HG03439 (cell line): ENCODE measurements around the gene TMPRSS5.

Experiments used
- ATAC-seq: cut with Tn5 transposase; IDR thresholded peaks from one replicate; pipeline ENCODE4 v1.9.1; 2021; ENCODE audit warnings: mild to moderate bottlenecking, moderate library complexity; ENCODE audit not compliant: unreplicated experiment

The TMPRSS5 gene

DNA sequence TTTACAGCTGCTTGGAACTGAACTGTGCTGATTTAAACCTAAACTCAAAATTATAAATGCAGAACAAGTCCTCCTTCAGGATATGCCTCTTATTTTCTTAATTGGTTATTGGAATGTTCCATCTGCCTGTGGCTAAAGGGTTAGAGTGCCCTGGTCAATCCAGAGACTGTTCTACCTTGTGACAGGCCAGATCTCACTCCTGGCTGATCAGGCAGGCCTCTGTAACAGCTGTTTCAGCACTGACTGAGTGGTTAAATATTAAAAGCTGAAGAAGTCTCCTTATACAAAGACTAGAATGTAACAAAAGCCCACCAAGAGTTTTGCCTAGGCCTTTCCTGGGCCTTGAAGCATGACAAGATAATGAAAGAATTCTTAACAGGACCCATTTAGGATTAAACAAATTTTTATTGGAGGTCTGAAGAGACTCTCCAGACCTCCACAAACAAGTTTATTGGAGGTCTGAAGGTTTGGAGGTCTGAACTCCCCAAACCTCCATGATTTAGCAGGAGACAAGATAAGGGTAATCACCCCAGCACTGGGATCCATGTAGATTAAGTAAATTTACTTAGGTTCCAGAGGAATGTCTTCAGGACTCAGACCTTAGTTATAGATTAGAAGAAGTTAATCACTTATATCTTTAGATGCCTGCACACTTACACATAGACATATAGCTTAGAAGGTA lies 35.8 kb downstream of the TMPRSS5 start:
- no peak for ATAC-seq

DNA sequence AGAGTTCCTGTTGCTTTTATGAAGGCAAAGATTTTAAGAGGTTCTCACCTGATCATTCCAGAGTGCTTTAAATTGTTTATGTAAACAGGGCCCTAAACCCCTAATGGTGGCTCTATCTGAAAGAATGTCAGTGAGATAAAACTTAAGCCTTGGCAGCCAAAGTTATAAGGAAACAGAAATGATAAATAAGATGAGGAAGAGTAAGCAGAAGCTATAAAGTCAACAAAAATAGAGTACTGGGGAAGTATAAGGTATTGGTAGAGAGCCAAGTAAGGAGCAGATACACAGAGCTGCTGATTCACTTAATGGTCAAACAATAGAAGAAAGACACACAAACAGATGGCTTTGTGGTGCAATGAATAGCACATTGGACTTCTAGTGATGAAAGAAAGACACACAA lies 37.9 kb downstream of the TMPRSS5 start:
- ATAC-seq = no peak

DNA sequence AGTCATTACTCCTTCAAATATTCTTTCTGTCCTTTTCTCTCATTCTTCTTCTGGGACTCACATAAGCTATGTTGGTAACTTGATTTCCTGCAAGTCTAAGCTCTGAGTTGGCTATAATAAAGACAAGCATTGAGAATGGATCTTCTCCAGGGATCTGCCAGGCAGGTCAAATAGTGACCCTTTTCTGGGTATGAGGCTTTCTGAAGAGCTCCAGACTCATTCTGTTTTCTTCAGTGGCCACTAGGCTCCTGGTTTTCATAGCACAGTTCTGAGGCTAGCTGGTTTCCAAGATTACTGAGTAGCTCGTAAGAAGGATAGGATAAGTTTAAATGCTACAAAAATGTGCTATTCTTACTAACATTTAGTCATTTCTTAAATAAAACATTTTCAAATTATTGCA lies 38.3 kb downstream of the TMPRSS5 start:
- ATAC-seq = no peak

DNA sequence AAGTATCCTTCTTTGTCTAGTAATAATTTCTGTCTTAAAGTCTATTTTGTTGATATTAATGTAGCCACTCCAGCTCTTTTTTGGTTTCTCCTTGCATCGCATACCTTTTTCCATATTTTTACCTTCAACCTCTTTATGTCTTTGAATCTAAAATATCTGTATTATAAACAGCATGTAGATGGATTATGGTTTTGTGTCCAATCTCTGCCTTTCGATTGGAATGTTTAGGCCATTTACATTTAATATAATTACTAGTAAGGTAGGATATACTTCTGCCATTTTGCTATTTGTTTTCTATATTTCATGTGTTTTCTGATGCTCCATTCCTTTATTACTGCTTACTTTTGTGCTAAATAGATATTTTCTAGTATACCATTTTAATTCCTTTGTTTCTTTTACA lies 39.5 kb downstream of the TMPRSS5 start:
- ATAC-seq = no peak

DNA sequence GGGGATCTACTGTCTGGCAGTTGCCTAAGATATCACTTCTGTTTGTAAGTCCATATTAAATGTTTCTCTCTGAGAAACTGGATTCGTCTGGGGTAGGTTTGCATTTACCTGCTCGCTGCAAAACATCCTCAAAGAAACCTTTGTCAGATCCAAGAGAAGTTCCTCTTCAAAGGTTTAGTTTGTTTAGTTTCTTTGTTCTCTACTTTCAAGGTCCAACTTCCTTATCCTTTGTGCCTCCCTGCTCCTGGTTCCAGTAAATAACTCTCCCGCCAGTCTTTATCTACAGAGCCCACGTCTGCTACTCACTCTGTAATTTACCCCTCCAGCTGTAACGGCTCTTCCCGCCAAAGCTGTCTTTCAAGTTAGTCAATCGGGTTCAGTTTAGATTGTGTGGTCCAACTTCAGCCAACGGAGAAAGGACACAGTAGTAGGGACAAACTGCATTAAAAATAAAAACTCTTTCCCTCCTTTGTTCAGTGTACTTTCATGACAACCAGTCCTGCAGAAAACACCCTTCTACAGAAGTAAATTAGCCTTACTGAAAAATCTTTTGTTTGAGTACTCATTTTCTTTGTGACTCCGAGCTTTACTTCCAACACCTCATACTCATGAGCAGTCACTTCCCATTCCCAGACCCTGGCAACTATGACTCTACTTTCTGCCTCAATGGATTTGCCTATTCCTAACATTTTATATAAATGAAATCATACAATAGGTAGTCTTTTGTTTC lies 41.0 kb downstream of the TMPRSS5 start:
- no peak for ATAC-seq

DNA sequence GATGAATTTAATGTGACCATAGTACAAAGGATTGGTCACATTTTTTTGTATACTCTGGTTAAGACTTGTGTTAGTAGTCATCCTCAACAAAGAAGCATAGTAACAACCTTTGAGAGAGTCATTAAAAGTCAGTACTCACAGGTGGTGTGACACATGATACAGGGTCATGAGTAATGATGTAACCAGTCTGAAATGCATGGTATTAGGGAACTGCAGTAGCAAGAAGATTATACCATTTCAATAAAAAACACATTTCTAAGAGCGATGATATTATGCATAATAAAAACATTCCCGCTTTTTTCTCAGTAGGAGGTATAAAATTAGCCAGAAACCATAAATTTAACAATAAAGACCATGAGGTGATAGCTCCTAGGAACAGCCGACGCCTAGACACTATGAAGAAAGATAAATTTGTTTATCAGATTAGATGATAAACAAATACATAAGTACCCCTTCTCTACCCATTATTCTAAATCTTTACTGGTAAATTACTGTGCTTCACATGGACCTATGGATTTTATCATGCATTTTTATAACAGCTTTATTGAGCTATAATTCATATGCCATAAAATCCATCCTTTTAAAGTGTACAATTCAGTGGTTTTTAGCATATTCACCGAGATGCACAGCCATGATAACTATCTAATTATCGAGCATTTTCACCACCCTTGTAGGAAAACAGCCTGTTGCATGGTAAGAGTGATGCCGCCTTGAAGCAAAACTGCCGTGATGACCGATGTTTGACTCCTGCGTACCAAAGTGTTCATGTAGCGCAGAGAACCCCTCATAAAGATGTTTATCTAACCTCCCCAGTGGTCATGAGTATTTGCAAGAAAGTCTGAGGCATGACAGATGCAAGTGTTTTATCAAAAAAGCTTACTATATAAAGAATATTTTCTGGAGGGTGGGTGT lies 41.8 kb downstream of the TMPRSS5 start:
- ATAC-seq = no peak

DNA sequence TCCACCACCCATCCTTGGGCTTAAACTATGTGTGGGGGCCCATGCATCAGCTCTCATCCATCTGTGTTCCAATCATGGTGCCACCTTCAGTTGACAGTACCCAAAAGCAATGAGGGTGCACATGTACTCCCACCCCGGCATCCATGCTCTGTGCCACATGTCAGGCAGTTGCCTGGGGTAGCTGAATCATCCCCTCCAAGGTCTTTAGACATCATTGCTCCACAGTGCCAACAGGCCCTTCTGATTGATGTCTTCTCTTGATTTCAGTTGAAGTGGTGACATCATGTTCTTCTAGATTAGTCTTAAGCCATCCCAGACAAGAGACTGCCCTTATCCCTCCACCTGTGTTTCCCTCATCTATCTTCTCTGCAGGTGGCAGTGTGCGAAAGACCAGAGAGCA lies 42.5 kb downstream of the TMPRSS5 start:
- no peak for ATAC-seq

DNA sequence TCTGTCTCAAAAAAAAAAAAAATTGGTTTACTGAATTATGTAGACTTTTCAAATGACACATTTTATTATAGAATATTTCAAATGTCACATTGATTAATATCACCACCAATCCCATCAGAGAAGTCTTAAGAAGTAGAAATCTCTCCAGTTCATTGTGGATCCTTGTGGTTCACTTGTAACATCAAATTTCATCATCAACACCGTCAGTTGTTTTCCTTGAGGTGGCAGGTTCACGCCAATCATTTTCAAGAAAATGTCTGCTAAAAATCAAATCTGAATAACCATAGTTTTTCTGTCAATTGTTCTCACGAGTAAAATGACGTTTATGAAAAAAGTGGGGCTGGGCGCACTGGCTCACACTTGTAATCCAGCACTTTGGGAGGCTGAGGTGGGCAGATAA lies 50.3 kb downstream of the TMPRSS5 start:
- ATAC-seq = no peak

DNA sequence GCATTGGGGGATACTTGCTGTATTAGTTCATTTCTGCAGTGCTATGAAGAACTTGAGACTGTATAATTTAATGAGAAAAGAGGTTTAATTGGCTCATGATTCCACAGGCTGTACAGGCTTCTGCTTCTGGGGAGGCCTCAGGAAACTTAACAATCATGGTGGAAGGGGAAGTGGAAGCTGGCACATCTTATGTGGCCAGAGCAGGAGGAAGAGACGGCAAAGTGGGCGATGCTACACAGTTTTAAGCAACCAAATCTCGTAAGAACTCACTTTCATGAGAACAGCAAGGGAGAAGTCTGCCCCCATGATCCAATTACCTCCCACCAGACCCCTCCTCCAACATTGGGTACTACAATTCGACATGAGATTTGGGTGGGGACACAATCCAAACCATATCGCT lies 55.1 kb downstream of the TMPRSS5 start:
- no peak for ATAC-seq

DNA sequence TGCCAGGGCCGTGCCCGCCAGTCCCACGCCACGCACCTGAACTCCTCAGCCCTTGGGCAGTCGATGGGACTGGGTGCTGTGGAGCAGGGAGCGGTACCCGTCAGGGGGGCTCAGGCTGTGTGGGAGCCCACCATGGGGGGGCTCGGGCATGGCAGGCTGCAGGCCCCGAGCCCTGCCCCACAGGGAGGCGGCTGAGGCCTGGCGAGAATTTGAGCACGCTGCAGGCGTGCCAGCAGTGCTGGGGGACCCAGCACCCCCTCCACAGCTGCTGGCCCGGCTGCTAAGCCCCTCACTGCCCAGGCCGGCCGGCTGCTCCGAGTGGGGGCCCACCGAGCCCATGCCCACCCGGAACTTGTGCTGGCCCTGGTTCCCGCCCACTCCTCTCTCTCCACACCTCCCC lies 56.8 kb downstream of the TMPRSS5 start:
- ATAC-seq = no peak

DNA sequence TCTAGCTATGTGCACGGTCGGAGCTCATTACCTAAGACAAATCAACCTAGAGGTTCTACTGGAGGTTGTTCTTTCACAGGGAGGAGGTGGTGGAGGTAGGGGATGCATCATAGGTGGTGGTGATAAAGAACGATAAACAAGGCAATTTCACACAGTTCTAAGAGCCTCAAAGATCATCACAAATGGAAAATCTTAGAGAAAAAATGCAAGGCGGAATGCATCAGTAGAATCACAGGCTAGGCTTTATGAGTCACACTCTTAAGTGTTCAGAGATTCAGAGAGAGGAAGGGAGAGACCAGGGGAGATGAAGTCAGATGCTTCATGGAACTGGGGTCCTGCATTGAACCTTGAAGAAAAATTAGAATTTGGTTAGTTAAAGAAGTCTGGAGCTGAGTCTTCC lies 58.3 kb downstream of the TMPRSS5 start:
- no peak for ATAC-seq

DNA sequence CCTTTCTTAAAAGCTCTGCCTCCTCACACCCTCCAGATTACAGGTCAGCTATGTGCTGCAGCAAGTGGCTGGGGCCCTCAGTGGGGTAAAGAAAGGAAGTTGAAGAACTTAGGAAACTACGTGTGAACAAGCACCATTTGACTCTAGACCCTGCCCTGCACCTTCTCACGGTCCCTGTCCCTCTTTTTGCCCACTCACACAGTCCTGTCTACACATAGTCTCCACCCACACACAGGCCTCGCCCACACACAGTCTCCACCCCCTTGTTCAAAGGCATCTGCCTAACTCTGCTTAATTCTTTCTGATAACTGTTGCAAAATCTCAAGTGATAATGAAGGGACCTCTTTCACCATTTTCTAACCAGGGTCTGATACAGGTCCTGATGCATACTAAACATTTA lies 59.0 kb downstream of the TMPRSS5 start:
- ATAC-seq = no peak

DNA sequence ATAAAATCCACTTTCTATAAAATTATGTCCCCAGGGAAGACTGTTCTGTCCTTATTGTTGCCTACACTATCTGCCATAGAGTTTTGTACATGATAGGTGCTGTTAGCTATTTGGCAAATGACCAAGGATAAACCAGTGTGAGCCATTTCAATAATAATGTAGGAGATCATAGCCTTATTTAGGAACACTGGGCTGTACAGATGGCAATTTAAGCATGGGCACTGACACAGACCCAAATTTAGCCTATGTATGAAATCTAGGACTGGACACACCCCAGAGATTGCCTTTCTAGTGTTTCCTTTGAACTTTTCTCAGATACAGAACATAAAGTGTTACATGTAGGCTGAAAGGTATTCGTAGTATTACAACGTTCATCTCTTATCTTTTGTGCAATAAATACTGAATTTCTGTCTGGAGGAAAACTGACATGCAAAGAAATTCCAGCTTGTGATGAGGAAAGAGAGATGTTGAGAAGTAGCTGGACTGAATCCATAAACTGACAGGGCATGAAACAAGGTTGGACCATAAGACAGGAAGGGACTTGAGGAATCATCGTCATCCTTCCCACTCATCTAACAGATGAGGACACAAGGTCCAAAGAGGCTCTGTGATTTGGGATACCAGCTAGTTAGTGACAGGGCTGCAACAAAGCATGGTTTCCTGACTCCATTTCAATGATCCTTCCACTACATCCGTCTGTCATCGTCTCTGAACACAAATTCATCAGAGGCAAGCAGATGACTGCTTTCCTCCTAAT lies 60.3 kb downstream of the TMPRSS5 start:
- ATAC-seq = no peak

DNA sequence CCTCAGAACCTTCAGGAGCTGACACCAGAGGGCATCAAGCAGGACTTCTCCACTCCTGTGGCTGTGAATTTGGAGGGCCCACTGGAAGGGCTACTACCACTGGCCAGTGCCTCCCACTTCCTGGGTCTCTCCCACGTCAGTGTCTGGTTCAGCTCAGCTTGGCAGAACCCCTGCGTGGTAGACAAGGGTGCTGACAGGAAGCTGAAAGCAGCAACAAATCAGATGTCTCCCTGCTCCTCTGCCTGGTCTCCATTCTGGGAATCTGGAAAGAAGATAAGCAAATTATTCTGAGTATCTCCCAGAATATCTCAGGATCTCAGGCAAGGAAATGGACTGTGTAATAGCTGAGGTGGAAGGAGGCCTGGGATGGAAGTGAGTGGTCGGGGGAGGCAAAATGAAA lies 61.5 kb downstream of the TMPRSS5 start:
- ATAC-seq = no peak

DNA sequence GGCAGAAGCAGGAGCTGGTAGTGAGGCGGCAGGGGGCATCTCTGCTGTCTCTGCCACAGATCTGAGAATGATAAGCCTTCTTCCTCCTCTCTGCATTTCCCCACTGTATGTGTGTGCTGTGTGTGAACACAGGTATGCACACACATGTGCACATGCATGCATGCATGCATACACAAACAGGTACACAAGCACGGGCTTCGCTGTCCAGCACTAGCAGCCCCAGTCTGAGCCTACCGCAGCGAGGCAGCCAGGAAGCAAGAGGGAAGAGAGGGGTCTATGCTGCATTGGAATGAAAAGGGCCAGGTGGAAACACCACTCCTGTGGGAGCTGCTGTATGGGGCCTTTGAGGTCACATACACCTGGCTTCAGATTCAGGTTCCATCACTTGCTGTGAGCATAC lies 62.4 kb downstream of the TMPRSS5 start:
- no peak for ATAC-seq

DNA sequence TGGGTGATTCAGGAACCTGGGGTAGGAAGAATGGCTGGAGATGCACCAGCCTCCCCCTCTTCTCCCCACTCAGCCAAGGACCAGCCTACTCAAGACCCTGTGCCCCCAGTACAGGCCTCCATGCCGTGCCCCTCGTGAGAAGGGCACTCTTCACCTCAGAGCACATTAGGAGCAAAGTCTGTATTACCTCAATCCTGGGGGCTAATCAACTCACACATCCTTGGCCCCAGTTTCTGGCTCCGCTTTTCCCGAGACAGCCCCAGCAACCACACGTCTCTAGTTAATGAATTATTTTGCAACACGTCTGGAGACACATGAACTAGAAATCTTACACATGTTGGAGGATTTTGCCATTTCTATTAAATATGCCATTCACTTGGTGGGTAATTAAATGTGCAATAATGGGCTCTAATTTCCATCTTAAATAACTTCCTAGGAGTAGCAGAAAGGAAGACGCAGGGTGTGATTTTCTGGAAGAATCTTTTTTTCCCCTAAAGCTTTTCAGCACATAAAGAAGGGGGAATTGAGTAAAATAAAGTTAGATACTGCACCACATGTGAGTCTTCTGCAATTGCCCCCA lies 63.0 kb downstream of the TMPRSS5 start:
- ATAC-seq = no peak

DNA sequence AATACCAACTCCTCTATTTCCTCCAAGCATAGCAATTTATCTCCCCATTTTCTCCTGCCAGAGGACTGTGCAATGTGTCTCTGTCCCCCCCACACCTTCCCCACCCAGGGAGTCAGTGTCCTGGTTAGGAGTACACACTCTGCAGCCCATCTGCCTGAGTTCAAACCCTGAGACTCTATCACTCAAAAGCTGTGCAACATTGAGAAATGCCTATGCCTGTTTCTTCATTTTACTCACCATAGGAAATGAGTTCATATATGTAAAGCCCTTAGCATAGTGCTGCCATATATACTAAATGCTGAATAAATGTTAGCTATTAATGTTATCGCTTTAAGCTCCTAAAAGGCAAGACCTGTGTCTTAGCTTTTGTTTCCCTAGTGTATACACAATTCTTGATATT lies 64.0 kb downstream of the TMPRSS5 start:
- no peak for ATAC-seq

DNA sequence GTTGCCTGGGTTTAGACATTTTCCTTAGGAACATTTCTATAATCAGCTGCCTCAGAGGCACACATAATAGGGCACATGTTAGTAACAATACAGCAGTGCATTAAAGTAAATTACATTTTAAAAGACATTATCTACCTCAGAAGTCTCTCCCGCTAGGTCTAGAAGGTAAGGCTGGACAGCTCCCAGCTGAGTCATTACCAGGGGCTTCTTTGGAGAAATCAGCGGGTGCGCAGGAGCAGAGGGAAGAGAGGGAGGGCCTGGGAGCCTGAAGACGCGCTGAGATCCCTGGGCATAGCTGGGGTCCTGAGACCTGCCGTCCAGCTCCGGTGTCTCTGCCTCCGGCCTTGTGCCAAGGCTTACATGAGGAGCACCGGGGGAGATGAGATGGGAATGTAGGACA lies 67.7 kb downstream of the TMPRSS5 start:
- no peak for ATAC-seq

DNA sequence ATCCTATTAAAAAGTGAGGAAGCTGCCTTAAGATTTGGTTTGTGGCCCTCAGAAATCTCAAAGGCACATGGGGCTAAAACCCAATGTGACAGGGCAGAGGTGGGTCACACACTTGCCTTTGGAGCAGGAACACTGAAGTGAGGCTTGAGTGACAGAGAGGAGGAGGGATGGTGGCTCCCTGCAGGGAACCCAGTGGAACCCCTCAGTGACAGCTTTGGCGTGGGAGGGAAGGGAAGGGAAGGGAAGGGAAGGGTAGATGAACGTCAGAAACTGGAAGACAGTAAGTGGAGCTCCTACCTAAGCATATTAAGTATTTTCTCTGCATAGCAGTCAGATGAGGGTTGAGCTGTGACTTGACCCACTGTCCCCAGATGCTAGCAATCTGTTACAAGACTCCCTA lies 68.5 kb downstream of the TMPRSS5 start:
- ATAC-seq = no peak
